HepG2 (cell line): ENCODE results near the gene PHF10. TPM values are rescaled to one million over a fixed set of nuclear protein-coding genes. Genes with fewer than 3 reads are reported as not detected.

Experiments used
- BRCA1 ChIP-seq: sonication (generic); formaldehyde crosslinking; IDR thresholded peaks from 2 replicates; pipeline ENCODE4 v1.4.0; 2020; ENCODE audit warnings: missing genetic modification reagents
- FOXA3 ChIP-seq: IDR thresholded peaks from 2 replicates; pipeline ENCODE4 v1.6.1; 2016; ENCODE audit warnings: missing genetic modification reagents, missing compliant biosample characterization
- HNF1B ChIP-seq: sonication (generic); formaldehyde crosslinking; IDR thresholded peaks from 2 replicates; pipeline ENCODE4 v1.5.1; 2020; ENCODE audit warnings: mild to moderate bottlenecking, moderate library complexity, missing genetic modification reagents
- KAT8 ChIP-seq: IDR thresholded peaks from 2 replicates; pipeline ENCODE4 v1.6.1; 2016; ENCODE audit warnings: missing genetic modification reagents, missing compliant biosample characterization
- KMT2B ChIP-seq: IDR thresholded peaks from 2 replicates; pipeline ENCODE4 v1.6.1; 2016; ENCODE audit warnings: missing genetic modification reagents, missing compliant biosample characterization
- NCOA5 ChIP-seq: sonication (generic); formaldehyde crosslinking; IDR thresholded peaks from 2 replicates; pipeline ENCODE4 v1.4.0; 2020; ENCODE audit warnings: missing genetic modification reagents
- NR2F1 ChIP-seq, 2 experiments: fragments of 450-650 bp in 1 of 2; formaldehyde crosslinking in 1 of 2; IDR thresholded peaks; 2 replicates each; pipeline versions ENCODE4 v1.5.0 to v1.6.1; 2016 to 2020; ENCODE audit warnings: mild to moderate bottlenecking in 1 of 2, missing compliant biosample characterization in 1 of 2, missing genetic modification reagents in 1 of 2, moderate library complexity in 1 of 2
- POGK ChIP-seq: sonication (generic); formaldehyde crosslinking; conservative IDR thresholded peaks from 2 replicates; pipeline ENCODE4 v1.8.0; 2022; ENCODE audit warnings: mild to moderate bottlenecking, moderate library complexity, missing genetic modification reagents
- PRDM15 ChIP-seq: sonication (generic); formaldehyde crosslinking; IDR thresholded peaks from 2 replicates; pipeline ENCODE4 v1.4.0; 2020; ENCODE audit warnings: missing genetic modification reagents
- ZBTB10 ChIP-seq: sonication (generic); formaldehyde crosslinking; IDR thresholded peaks from 2 replicates; pipeline ENCODE4 v1.4.0; 2020; ENCODE audit warnings: missing genetic modification reagents, borderline replicate concordance
- ZEB1 ChIP-seq: IDR thresholded peaks from 2 replicates; pipeline ENCODE4 v1.6.1; 2012; ENCODE audit warnings: mild to moderate bottlenecking, low read depth, inconsistent platforms; ENCODE audit not compliant: insufficient replicate concordance
- ZFP1 ChIP-seq: IDR thresholded peaks from 2 replicates; pipeline ENCODE4 v1.6.1; 2016
- ZNF18 ChIP-seq: sonication (generic); formaldehyde crosslinking; IDR thresholded peaks from 2 replicates; pipeline ENCODE4 v1.8.0; 2022; ENCODE audit warnings: mild to moderate bottlenecking, missing genetic modification reagents; ENCODE audit not compliant: insufficient replicate concordance
- ZNF430 ChIP-seq: sonication (generic); formaldehyde crosslinking; IDR thresholded peaks from 2 replicates; pipeline ENCODE4 v1.9.0; 2021; ENCODE audit warnings: mild to moderate bottlenecking, missing genetic modification reagents
- ZNF629 ChIP-seq: sonication (generic); formaldehyde crosslinking; conservative IDR thresholded peaks from 2 replicates; pipeline ENCODE4 v1.5.0; 2020; ENCODE audit warnings: missing genetic modification reagents
- ZNF788 ChIP-seq: sonication (generic); formaldehyde crosslinking; IDR thresholded peaks from 2 replicates; pipeline ENCODE4 v1.5.0; 2020; ENCODE audit warnings: mild to moderate bottlenecking, missing genetic modification reagents, borderline replicate concordance
- polyA plus RNA-seq, 8 experiments: library from polyadenylated mRNA; depleted of rRNA in 3 of 8; stranded (reverse) in 7 of 8; unstranded in 1 of 8; fragments of >200 nt; fragmentation: Illumina TruSeq in 4 of 8; extraction: Trizol in 4 of 8; gene quantifications; 2 replicates each; pipeline versions ENCODE4 v1.2.1 to v1.2.3, GENCODE V29; 2011 to 2016; ENCODE audit warnings: low read depth in 4 of 8, missing spikeins in 1 of 8, mixed read lengths in 1 of 8; ENCODE audit not compliant: insufficient read depth in 1 of 8
- total RNA-seq, 5 experiments: library from RNA; depleted of rRNA; stranded (reverse); fragments of >200 nt; fragmentation: Illumina TruSeq; extraction: Trizol; gene quantifications; 2 replicates each; pipeline ENCODE4 v1.2.3, GENCODE V29; 2016; ENCODE audit warnings: low read depth in 1 of 5

Gene PHF10
- total and polyA plus RNA-seq, 2 of the 13 experiments (the other 11 are each of a cell fraction or from before 2014, with no cell fraction given) = 42.1 to 84.1 TPM

GRCh38 chr6:169701954-169702839, 22.1 kb downstream of the PHF10 start, which contains the start of the genes C6orf120 and WDR27 (continued):
- TF ChIP-seq HNF1B (CRISPR knock-in tag) = peak; percentile 98; the same call in 1 of the 2 replicates
- TF ChIP-seq KMT2B = peak; percentile 98
- 0 out of 2 replicates have a peak, but pooled peaks have one; percentile 7 for TF ChIP-seq ZBTB10 (CRISPR knock-in tag)
- peak; percentile 3; the same call in 1 of the 2 replicates for TF ChIP-seq ZNF629 (CRISPR knock-in tag)
- no peak for TF ChIP-seq NCOA5 (CRISPR knock-in tag)
- TF ChIP-seq KAT8 = peak; percentile 96
- peak; percentile 99 for TF ChIP-seq ZNF430 (CRISPR knock-in tag)
- TF ChIP-seq FOXA3 (CRISPR knock-in tag) = peak; percentile 70
- TF ChIP-seq ZNF788 (CRISPR knock-in tag) = peak; percentile 93
- no peak; the same call in none of the 2 replicates for TF ChIP-seq BRCA1 (CRISPR knock-in tag)
- peak; percentile 96 for TF ChIP-seq POGK
- no peak; the same call in 1 of the 2 replicates for TF ChIP-seq PRDM15 (CRISPR knock-in tag)
- TF ChIP-seq ZNF18 (CRISPR knock-in tag) = peak; percentile 69
- TF ChIP-seq ZEB1 = peak; percentile 12
- TF ChIP-seq NR2F1 (CRISPR knock-in tag; IDR thresholded peaks at IDR 0.05) = peak; percentile 10 to 46; a peak in 2 of 4 replicates
- peak; percentile 88; the same call in 1 of the 2 replicates for TF ChIP-seq ZFP1 (CRISPR knock-in tag)
